Memory B cell (primary cell): Measurements from ENCODE around the gene CCDC178.

ENCODE experiments used
- ATAC-seq: fragments of 150-1000 bp; cut with Tn5 transposase; 2 replicates; pipeline ENCODE4 v1.10.0; 2021; ENCODE audit warnings: low read depth, mild to moderate bottlenecking, moderate library complexity
- DNase-seq, 2 donors: peaks; one replicate each; pipeline ENCODE4 v3.0.0; 2022; ENCODE audit warnings: low spot score in 2 of 2
- H3K27ac Mint-ChIP-seq: one replicate; pipeline ENCODE4 v1.8.0; 2022; ENCODE audit warnings: mild to moderate bottlenecking, moderate library complexity, mixed read lengths
- H3K27me3 Mint-ChIP-seq: one replicate; pipeline ENCODE4 v1.8.0; 2022; ENCODE audit warnings: mixed read lengths
- H3K36me3 Mint-ChIP-seq: one replicate; pipeline ENCODE4 v1.8.0; 2022; ENCODE audit warnings: mild to moderate bottlenecking, mixed read lengths
- H3K4me1 Mint-ChIP-seq: one replicate; pipeline ENCODE4 v1.8.0; 2022; ENCODE audit warnings: mixed read lengths
- H3K4me3 Mint-ChIP-seq: one replicate; pipeline ENCODE4 v1.8.0; 2022; ENCODE audit warnings: mild to moderate bottlenecking, moderate library complexity, mixed read lengths
- H3K9me3 Mint-ChIP-seq: one replicate; pipeline ENCODE4 v1.8.0; 2022; ENCODE audit warnings: mixed read lengths

CCDC178 gene

GRCh38 chr18:33022370-33022769, 418.2 kb downstream of the CCDC178 start:
- no peaks in the 10 kb centered on the region for H3K4me1 Mint-ChIP-seq
- H3K4me3 Mint-ChIP-seq, result no peak overlapping the region
- DNase-seq (no peak), ATAC-seq (no peak)
- no peaks in the 10 kb centered on the region for H3K27me3 Mint-ChIP-seq
- H3K36me3 Mint-ChIP-seq, result no peaks in the 10 kb centered on the region
- H3K27ac Mint-ChIP-seq, result no peak overlapping the region
- H3K9me3 Mint-ChIP-seq, result peaks cover 2% of the 10 kb centered on the region

GRCh38 chr18:33020877-33021276, 419.6 kb downstream of the CCDC178 start:
- H3K4me3 Mint-ChIP-seq, result no peak overlapping the region
- no peaks in the 10 kb centered on the region for H3K4me1 Mint-ChIP-seq
- H3K36me3 Mint-ChIP-seq, result no peaks in the 10 kb centered on the region
- ATAC-seq (no peak), DNase-seq (no peak)
- H3K27ac Mint-ChIP-seq, result no peak overlapping the region
- H3K9me3 Mint-ChIP-seq, result peaks cover 2% of the 10 kb centered on the region
- H3K27me3 Mint-ChIP-seq, result no peaks in the 10 kb centered on the region

- no peak overlapping the region for H3K27ac Mint-ChIP-seq
These were observed 426.3 kb downstream of the CCDC178 start for GRCh38 chr18:33014060-33014796.

DNA sequence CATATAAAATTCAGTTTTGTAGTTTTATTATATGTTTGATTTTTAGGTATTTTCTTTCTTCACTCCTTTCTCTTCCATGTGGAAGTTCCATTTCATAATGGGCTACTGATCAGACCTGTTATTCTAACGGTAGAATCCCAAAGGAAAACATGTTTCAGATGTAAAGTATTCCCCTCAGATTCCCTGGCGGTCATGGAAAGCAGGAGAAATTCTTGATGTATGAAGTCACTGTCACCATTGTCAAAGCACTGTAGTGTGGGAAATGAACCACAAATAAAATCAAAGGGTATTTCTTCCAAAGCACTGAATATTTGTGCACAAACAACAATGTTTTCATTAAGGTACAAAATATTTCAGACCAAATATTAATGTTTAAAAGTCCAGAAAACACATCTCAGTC, 430.4 kb downstream of the CCDC178 start:
- Mint-ChIP-seq H3K27ac (no peak overlapping the region), H3K4me1 (no peaks in the 10 kb centered on the region)
- no peak for DNase-seq

More at GRCh38 chr18:33014060-33014796, 426.3 kb downstream of the CCDC178 start:
- H3K4me3 Mint-ChIP-seq, result no peak overlapping the region
- ATAC-seq, result no peak
- H3K36me3 Mint-ChIP-seq, result no peaks in the 10 kb centered on the region
- peaks cover 2% of the 10 kb centered on the region for H3K9me3 Mint-ChIP-seq
- H3K4me1 Mint-ChIP-seq, result no peaks in the 10 kb centered on the region
- peaks cover 3% of the 10 kb centered on the region for H3K27me3 Mint-ChIP-seq
- DNase-seq, result no peak

GRCh38 chr18:32998921-32999320, 441.6 kb downstream of the CCDC178 start:
- DNase-seq (no peak), ATAC-seq (no peak)
- H3K27me3 Mint-ChIP-seq, result peaks cover 4% of the 10 kb centered on the region
- peaks cover 1% of the 10 kb centered on the region for H3K36me3 Mint-ChIP-seq
- H3K9me3 Mint-ChIP-seq, result peaks cover 12% of the 10 kb centered on the region
- no peak overlapping the region for H3K27ac Mint-ChIP-seq
- no peak overlapping the region for H3K4me3 Mint-ChIP-seq
- no peaks in the 10 kb centered on the region for H3K4me1 Mint-ChIP-seq

More for the DNA sequence above, 430.4 kb downstream of the CCDC178 start:
- no peak for ATAC-seq
- no peaks in the 10 kb centered on the region for H3K9me3 Mint-ChIP-seq
- H3K36me3 Mint-ChIP-seq, result no peaks in the 10 kb centered on the region
- peaks cover 5% of the 10 kb centered on the region for H3K27me3 Mint-ChIP-seq
- H3K4me3 Mint-ChIP-seq, result no peak overlapping the region

- Mint-ChIP-seq H3K9me3 (peaks cover 12% of the 10 kb centered on the region), H3K36me3 (peaks cover 1% of the 10 kb centered on the region), H3K4me3 (no peak overlapping the region), H3K27me3 (peaks cover 4% of the 10 kb centered on the region), H3K27ac (no peak overlapping the region), H3K4me1 (no peaks in the 10 kb centered on the region)
- DNase-seq, result no peak
- ATAC-seq, result no peak
These were observed 442.2 kb downstream of the CCDC178 start for GRCh38 chr18:32998285-32998684.

GRCh38 chr18:32983721-32984120, 456.8 kb downstream of the CCDC178 start:
- H3K9me3 Mint-ChIP-seq, result no peaks in the 10 kb centered on the region
- DNase-seq, result no peak
- H3K4me3 Mint-ChIP-seq, result no peak overlapping the region
- no peaks in the 10 kb centered on the region for H3K4me1 Mint-ChIP-seq
- no peak for ATAC-seq
- H3K27me3 Mint-ChIP-seq, result no peaks in the 10 kb centered on the region
- H3K36me3 Mint-ChIP-seq, result no peaks in the 10 kb centered on the region
- no peak overlapping the region for H3K27ac Mint-ChIP-seq

DNA sequence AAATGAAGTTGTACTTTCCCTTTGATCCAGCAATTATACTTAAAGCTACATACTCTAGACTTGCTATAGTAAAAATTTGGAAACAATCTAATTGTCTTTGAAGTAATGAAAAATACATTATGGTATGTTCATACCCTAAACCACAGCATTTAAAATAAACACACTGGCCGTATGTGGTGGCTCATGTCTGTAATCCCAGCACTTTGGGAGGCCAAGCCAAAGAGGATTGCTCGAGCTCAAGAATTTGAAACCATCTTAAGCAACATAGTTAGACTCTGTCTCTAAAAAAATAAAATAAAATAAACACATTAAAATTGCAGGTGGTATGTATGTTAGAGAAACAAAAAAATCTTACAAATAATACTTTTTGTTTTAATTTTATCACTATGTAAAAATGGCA, 459.6 kb downstream of the CCDC178 start:
- ATAC-seq (no peak), DNase-seq (no peak)
- Mint-ChIP-seq H3K27ac (no peak overlapping the region), H3K9me3 (no peaks in the 10 kb centered on the region), H3K36me3 (no peaks in the 10 kb centered on the region), H3K4me3 (no peak overlapping the region), H3K4me1 (no peaks in the 10 kb centered on the region), H3K27me3 (peaks cover 1% of the 10 kb centered on the region)

GRCh38 chr18:32975501-32975900, 465.0 kb downstream of the CCDC178 start:
- ATAC-seq, result no peak
- peaks cover 2% of the 10 kb centered on the region for H3K4me1 Mint-ChIP-seq
- H3K4me3 Mint-ChIP-seq, result no peak overlapping the region
- H3K36me3 Mint-ChIP-seq, result no peaks in the 10 kb centered on the region
- H3K27me3 Mint-ChIP-seq, result peaks cover 6% of the 10 kb centered on the region
- H3K27ac Mint-ChIP-seq, result no peak overlapping the region
- no peak for DNase-seq
- H3K9me3 Mint-ChIP-seq, result no peaks in the 10 kb centered on the region

- Mint-ChIP-seq H3K27me3 (peaks cover 6% of the 10 kb centered on the region), H3K4me1 (peaks cover 2% of the 10 kb centered on the region), H3K4me3 (no peak overlapping the region), H3K9me3 (no peaks in the 10 kb centered on the region), H3K36me3 (no peaks in the 10 kb centered on the region), H3K27ac (no peak overlapping the region)
- DNase-seq (no peak), ATAC-seq (no peak)
These were observed 465.4 kb downstream of the CCDC178 start for GRCh38 chr18:32975163-32975436.

DNA sequence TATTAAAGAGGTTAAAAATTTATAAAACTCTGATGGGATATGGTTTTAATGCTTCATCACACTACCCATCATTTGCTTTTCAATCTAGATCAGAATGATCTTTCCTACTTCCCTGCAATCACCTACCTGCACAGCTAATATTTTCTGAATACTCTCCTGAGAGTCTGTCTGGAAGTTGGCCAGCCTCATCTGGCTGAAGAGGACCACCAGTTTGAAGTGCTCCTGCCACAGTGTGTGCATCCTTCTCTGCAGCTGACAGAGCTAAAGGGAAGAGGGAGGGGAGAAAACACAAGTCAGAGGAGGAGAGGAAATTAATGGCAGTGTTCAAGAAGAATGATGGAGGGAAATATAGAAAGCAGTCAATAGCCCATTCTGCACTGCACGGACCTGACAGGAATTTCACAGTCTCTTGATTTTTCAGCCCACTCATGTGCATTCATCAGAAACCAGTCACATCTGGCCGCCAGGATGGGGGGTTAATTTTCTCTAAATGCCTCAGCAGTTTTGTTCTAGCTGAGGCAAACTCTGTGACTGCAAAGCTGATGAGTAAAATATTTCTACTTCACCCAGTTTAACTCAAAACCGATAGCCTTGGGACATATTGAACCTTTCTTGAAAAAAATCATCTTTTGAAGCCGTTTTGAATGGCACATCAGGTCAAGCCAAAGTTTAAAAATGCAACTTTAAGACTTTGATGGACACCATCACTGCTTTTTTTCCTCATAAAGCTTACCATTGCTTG, 465.9 kb downstream of the CCDC178 start:
- Mint-ChIP-seq H3K4me3 (no peak overlapping the region), H3K9me3 (no peaks in the 10 kb centered on the region), H3K4me1 (peaks cover 2% of the 10 kb centered on the region), H3K27me3 (peaks cover 6% of the 10 kb centered on the region), H3K27ac (no peak overlapping the region), H3K36me3 (no peaks in the 10 kb centered on the region)
- ATAC-seq (no peak), DNase-seq (no peak)

- H3K27ac Mint-ChIP-seq, result no peak overlapping the region
- DNase-seq, result no peak
- peaks cover 2% of the 10 kb centered on the region for H3K27me3 Mint-ChIP-seq
- H3K9me3 Mint-ChIP-seq, result no peaks in the 10 kb centered on the region
- H3K4me1 Mint-ChIP-seq, result no peaks in the 10 kb centered on the region
- no peak overlapping the region for H3K4me3 Mint-ChIP-seq
- no peak for ATAC-seq
- no peaks in the 10 kb centered on the region for H3K36me3 Mint-ChIP-seq
These were observed 472.3 kb downstream of the CCDC178 start for GRCh38 chr18:32968248-32968647.

- H3K27me3 Mint-ChIP-seq, result no peaks in the 10 kb centered on the region
- no peaks in the 10 kb centered on the region for H3K4me1 Mint-ChIP-seq
- H3K36me3 Mint-ChIP-seq, result no peaks in the 10 kb centered on the region
- H3K9me3 Mint-ChIP-seq, result no peaks in the 10 kb centered on the region
- ATAC-seq (no peak), DNase-seq (no peak)
- H3K4me3 Mint-ChIP-seq, result no peak overlapping the region
- H3K27ac Mint-ChIP-seq, result no peak overlapping the region
These were observed 474.4 kb downstream of the CCDC178 start for GRCh38 chr18:32966141-32966540.

DNA sequence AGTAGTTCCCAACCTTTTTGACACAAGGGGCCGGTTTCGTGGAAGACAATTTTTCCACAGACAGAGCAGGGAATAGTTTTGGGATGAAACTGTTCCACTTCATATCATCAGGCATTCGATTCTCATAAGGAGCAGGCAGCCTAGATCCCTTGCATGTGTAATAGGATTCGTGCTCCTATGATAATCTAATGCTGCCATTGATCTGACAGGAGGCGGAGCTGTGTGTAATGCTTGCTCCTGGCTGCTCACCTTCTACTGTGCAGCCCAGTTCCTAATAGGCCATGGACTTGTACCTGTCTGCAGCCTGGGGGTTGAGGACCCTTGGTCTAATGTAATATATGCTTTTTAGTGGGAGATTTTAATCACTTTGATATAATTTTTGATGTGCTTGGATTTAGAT, 479.0 kb downstream of the CCDC178 start:
- Mint-ChIP-seq H3K27me3 (peaks cover 2% of the 10 kb centered on the region), H3K4me1 (peaks cover 6% of the 10 kb centered on the region), H3K9me3 (no peaks in the 10 kb centered on the region), H3K36me3 (no peaks in the 10 kb centered on the region), H3K27ac (no peak overlapping the region), H3K4me3 (no peak overlapping the region)
- ATAC-seq (no peak), DNase-seq (no peak)

GRCh38 chr18:32958746-32959145, 481.8 kb downstream of the CCDC178 start:
- DNase-seq (no peak), ATAC-seq (no peak)
- Mint-ChIP-seq H3K4me1 (peaks cover 6% of the 10 kb centered on the region), H3K4me3 (no peak overlapping the region), H3K27me3 (peaks cover 5% of the 10 kb centered on the region), H3K36me3 (no peaks in the 10 kb centered on the region), H3K27ac (no peak overlapping the region), H3K9me3 (no peaks in the 10 kb centered on the region)
